Lower leg skin (tissue), 3 donors: ENCODE data around the gene ZNF22.

Experiments used
- POLR2A ChIP-seq, 2 donors: fragments of 450-650 bp; IDR thresholded peaks; one replicate each; pipeline ENCODE4 v1.6.1; 2016 to 2017; ENCODE audit warnings: antibody characterized with exemption in 2 of 2, mild to moderate bottlenecking in 1 of 2, moderate library complexity in 1 of 2
- TF ChIP-seq, protein P1 (sequence below), 3 donors: fragments of 450-650 bp; IDR thresholded peaks; one replicate each; pipeline ENCODE4 v1.5.1; 2016; ENCODE audit warnings: antibody characterized with exemption in 3 of 3, mild to moderate bottlenecking in 3 of 3, moderate library complexity in 2 of 3

GRCh38 chr10:44963772-44964633 lies 36.7 kb upstream of the ZNF22 start:
- TF ChIP-seq, protein P1, sequence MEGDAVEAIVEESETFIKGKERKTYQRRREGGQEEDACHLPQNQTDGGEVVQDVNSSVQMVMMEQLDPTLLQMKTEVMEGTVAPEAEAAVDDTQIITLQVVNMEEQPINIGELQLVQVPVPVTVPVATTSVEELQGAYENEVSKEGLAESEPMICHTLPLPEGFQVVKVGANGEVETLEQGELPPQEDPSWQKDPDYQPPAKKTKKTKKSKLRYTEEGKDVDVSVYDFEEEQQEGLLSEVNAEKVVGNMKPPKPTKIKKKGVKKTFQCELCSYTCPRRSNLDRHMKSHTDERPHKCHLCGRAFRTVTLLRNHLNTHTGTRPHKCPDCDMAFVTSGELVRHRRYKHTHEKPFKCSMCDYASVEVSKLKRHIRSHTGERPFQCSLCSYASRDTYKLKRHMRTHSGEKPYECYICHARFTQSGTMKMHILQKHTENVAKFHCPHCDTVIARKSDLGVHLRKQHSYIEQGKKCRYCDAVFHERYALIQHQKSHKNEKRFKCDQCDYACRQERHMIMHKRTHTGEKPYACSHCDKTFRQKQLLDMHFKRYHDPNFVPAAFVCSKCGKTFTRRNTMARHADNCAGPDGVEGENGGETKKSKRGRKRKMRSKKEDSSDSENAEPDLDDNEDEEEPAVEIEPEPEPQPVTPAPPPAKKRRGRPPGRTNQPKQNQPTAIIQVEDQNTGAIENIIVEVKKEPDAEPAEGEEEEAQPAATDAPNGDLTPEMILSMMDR (IDR thresholded peaks at IDR 0.05), result no peak
- no peak for TF ChIP-seq POLR2A (IDR thresholded peaks at IDR 0.05)
